ENCODE results near the gene CCDC69.

- TF ChIP-seq CTCF (IDR thresholded peaks at IDR 0.05) (no peak), EZH2 (IDR thresholded peaks at IDR 0.05) (no peak)
Measured at GRCh38 chr5:151252762-151253604, 29.1 kb upstream of the CCDC69 start, which contains the start of gene GM2A.

Measured in neural progenitor cell (in vitro differentiated cells).